Measurements from ENCODE around the gene CFC1. TPM values are rescaled to one million over a fixed set of nuclear protein-coding genes. Genes with fewer than 3 reads are reported as not detected.

The CFC1 gene
- not detected in 5 replicates for total RNA-seq (2022; extraction: Qiagen RNA extraction; ENCODE audit: low read depth)

GRCh38 chr2:130599393-130599792 is at the start of gene CFC1:
CFC1 (minus strand) TSS chr2:130599575; CDS start chr2:130599287, 288 bp downstream.

GRCh38 chr2:130611140-130611539 is 11.8 kb upstream of the CFC1 start, which contains the start of gene POTEJ:
POTEJ (plus strand) TSS chr2:130611440; CDS start chr2:130611533, 93 bp downstream.

Other genes with a start within 250 kb of the CFC1 start
- 26.9 to 29.3 TPM (median 27.3 TPM) in 5 replicates for gene PTPN18, start 243.5 kb downstream of the CFC1 start, total RNA-seq (2022; extraction: Qiagen RNA extraction; ENCODE audit: low read depth)
- not detected in 5 replicates for gene POTEI, start 90.2 kb downstream of the CFC1 start, total RNA-seq (2022; extraction: Qiagen RNA extraction; ENCODE audit: low read depth)
- not detected in 5 replicates for gene CFC1B, start 78.4 kb downstream of the CFC1 start, total RNA-seq (2022; extraction: Qiagen RNA extraction; ENCODE audit: low read depth)
- gene POTEJ, start 11.9 kb upstream of the CFC1 start, total RNA-seq (2022; extraction: Qiagen RNA extraction; ENCODE audit: low read depth): not detected in 5 replicates
- gene GPR148, start 129.5 kb upstream of the CFC1 start, total RNA-seq (2022; extraction: Qiagen RNA extraction; ENCODE audit: low read depth): not detected in 5 replicates
- not detected in 5 replicates for gene AMER3, start 156.0 kb upstream of the CFC1 start, total RNA-seq (2022; extraction: Qiagen RNA extraction; ENCODE audit: low read depth)
- gene ARHGEF4, start 237.3 kb upstream of the CFC1 start, total RNA-seq (2022; extraction: Qiagen RNA extraction; ENCODE audit: low read depth): 5.8 to 8.7 TPM (median 6.7 TPM) in 5 replicates

Measured in A549 treated with RU486 at 1 μM for 4 hours (cell line).